LNCAP (cell line): ENCODE measurements around the gene PCNX3.
A peak's percentile ranks its signal among the peaks of the same experiment; 100 is the strongest.

ENCODE experiments used
- TF ChIP-seq, protein P1 (sequence below): fragments of 450-650 bp; IDR thresholded peaks from 2 replicates; pipeline ENCODE4 v1.5.1; 2017; ENCODE audit warnings: mild to moderate bottlenecking

PCNX3 gene

DNA sequence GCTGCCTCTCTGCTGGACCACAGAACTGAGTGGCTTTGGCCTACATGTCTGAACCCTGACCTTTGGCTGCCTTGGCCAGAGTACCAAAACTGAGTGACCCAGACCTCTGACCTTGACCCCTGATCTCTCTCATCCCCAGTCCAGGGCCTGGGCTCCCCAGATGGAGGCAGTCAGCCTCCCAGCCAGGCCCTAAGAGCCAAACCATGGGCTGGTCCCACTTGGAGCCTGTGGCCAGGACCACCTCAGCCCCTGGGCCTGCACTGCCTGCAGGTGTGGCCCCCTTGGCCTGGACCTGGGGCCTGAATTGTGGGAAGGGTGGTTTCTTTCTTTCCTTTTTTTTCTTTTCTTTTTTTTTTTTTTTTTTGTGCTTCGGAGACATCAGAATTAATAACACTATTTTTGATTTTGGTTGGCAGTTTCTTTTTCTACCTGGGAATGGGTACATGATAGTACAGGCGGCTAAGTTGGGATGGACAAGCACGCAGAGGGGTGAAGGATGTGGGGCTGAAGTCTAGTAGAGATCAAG is 21.5 kb downstream of the PCNX3 start:
- TF ChIP-seq, protein P1, sequence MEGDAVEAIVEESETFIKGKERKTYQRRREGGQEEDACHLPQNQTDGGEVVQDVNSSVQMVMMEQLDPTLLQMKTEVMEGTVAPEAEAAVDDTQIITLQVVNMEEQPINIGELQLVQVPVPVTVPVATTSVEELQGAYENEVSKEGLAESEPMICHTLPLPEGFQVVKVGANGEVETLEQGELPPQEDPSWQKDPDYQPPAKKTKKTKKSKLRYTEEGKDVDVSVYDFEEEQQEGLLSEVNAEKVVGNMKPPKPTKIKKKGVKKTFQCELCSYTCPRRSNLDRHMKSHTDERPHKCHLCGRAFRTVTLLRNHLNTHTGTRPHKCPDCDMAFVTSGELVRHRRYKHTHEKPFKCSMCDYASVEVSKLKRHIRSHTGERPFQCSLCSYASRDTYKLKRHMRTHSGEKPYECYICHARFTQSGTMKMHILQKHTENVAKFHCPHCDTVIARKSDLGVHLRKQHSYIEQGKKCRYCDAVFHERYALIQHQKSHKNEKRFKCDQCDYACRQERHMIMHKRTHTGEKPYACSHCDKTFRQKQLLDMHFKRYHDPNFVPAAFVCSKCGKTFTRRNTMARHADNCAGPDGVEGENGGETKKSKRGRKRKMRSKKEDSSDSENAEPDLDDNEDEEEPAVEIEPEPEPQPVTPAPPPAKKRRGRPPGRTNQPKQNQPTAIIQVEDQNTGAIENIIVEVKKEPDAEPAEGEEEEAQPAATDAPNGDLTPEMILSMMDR, result no peak

- TF ChIP-seq, protein P1, result peak; percentile 37
Measured at GRCh38 chr11:65637794-65638419, 22.3 kb downstream of the PCNX3 start, which contains the start of gene SIPA1. TSS of gene SIPA1 (plus strand) at chr11:65638101. CDS start at chr11:65640922, 2,821 bp downstream.

DNA sequence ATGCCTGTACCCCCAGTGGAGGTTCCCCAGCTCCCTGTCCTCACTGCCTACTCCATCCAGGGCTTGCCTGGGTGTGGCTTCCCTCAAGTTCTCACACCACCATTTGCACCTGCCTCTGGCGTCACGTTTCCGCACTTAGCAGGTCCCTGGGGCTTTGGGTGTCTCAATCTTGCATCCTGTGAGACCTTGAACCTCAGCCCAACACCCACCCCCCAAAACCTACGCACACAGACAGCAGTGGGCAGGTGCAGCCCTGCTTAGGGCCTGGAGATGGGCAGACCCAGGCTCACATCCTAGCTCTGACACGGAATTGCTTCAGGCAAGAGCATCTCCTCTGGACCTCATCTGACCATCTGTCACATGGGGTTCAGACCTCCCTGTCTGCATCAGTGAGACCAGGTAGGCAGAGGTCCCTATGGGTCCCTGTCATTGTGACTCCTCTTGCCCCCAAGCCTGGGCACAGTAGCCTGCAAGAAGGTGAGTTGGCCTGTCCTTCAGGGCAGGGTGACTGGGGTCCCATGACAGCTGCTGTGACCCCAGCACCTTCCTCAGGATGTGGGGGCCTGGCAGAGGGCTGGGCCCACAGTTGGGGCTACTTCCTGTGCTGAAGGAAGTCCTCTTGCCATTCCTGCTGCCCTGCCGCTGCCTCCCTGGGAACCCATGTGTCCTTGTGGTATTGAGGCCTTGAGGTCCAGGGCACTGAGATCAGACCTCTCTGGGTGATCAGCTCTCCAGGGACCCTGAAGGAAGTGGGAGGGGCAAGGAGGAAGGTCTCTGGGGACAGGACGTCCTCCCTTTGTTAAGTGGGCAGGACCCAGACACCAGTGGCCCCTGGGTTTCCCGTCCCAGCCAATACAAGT is 24.3 kb downstream of the PCNX3 start:
- TF ChIP-seq, protein P1, result no peak

DNA sequence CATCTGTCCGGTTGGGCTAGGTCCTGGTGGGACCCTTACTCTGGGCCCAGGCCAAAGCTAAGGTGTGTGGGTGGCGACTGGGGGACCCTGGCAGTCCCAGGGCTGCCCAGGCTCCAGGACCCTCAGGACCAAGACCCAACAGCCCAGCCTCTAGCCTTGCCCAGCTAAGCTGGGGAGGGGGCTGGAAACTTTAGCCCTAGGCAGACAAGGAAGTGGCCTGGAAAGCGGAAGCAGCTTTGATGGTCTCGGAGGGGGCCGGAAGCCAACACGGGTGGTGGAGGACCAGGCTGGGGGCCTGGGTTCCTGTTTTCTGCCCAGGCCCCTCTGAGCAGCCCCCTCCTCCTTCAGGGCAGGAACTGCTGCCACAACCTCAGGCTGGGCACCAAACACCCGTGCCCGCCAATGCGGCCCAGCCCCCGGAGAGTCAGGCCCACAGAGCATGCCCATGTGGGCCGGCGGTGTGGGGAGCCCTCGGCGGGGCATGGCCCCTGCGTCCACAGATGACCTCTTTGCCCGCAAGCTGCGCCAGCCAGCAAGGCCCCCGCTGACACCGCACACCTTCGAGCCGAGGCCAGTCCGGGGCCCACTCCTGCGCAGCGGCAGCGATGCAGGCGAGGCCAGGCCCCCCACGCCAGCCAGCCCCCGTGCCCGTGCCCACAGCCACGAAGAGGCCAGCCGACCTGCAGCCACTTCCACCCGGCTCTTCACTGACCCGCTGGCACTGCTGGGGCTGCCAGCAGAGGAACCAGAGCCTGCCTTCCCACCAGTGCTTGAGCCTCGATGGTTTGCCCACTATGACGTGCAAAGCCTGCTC is 25.1 kb downstream of the PCNX3 start:
- TF ChIP-seq, protein P1, result no peak

- TF ChIP-seq, protein P1, result no peak
Measured at GRCh38 chr11:65641297-65642013, 25.9 kb downstream of the PCNX3 start.

GRCh38 chr11:65642014-65642671 is 26.6 kb downstream of the PCNX3 start:
- TF ChIP-seq, protein P1, result no peak
